Ammon's horn (tissue), 1 donor: ENCODE measurements around the gene MAN1A2.

Experiments
- DNase-seq: peaks from one replicate; pipeline ENCODE4 v3.0.0-alpha.2; 2016; ENCODE audit warnings: low spot score

Gene MAN1A2

GRCh38 chr1:117359561-117360289 is 7.5 kb upstream of the MAN1A2 start:
- no peak for DNase-seq

- DNase-seq = no peak
Measured at GRCh38 chr1:117362986-117363385, 4.3 kb upstream of the MAN1A2 start.

- no peak for DNase-seq
Measured at GRCh38 chr1:117363571-117364048, 3.6 kb upstream of the MAN1A2 start.

DNA sequence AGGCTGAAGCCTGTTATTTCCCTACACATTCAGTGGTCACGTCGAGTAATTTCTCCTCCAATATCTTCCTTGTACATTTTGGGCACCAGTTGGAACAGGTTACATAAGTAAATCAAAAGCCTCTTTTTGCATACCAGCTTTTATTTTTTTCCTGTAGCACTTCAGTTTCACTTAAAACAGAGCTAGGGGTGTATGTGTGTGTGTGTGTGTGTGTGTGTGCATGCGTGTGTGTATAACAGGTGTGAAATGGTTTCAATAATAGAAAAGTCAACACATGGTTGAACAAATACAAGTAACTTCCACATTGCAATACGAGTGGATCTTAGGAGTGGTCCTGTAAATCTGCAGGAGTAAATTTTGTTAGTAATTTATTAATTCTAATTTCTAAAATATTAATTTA is 3.0 kb upstream of the MAN1A2 start:
- no peak for DNase-seq

- no peak for DNase-seq
Measured at GRCh38 chr1:117365350-117366176, 1.7 kb upstream of the MAN1A2 start.

GRCh38 chr1:117366177-117367045 is 838 bp upstream of the MAN1A2 start:
- DNase-seq = peak; percentile 79

DNA sequence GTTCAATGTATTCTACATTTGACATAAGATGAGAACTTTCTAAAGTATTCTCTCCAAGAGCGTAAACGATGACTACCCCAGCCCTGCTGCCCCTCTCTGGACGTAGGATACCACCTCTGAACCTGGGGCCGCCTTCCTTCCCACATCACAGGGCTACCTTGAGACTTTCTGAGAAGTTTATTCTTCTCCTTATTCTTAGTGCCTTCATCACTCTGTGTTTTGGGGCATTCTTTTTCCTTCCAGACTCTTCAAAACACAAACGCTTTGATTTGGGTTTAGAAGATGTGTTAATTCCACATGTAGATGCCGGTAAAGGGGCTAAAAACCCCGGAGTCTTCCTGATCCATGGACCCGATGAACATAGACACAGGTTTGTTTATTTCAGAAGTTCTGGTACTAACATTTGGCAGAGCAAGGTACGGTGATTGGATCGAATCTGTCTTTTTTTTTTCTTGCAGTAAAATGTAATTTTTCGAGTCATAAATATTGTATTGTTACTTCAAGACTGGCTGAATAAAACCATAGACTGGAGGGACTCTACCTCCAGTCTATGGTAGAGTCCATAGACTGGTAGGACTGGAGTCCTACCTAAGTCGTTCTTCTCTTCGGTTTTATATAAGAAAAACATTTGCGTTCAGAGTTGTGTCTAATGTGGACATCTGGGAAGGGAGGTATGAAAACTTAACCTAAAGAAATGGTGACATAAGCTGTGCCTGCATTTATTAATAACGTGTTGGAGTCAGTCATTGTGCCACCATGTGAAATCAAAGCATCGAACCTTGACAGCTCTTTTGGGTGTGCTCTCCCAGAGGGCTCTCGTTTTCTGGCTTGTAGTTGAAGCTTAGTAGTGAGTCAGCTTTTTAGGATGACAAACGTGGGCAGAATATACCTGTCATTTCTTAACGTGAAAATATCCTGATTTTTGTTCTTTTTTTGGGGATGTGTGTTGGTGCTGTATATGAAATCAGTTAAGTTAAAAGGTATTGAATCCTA is 1.2 kb downstream of the MAN1A2 start:
- DNase-seq = peak; percentile 19

- no peak for DNase-seq
Measured at GRCh38 chr1:117370071-117370470, 2.8 kb downstream of the MAN1A2 start.

GRCh38 chr1:117370509-117370908 is 3.3 kb downstream of the MAN1A2 start:
- no peak for DNase-seq

DNA sequence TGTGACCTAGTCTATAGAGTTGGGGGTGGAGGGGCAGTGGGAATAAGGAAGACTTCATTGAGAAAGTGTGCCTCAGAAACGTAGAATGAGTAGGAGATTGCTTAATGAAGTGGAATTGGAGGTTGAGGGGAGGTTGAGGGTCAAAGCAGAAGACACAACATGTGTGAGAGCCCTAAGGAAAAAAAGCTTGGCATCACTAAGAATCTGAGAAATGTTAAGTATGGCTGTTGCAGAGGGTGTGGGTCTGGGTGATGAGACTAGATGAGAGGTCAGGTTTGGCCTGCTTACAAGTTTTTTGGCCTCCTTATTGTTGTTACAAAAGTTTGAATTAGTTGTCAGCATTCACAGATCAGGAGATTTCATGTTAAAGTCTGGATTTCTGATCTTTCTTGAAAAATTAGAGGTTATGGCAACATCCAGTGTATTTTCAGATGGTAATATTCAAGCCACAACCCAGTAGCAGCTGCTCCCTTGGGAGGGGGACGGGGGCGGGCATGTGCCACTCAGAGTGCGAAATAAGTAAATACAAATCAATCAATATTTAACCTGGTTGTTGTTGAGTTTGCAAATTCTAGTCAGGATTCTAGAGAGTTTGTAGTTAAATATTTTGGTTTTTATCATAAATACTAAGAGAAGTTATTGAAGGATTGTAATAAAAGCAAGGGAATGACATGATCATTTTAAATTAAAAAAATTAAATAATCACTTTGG is 4.3 kb downstream of the MAN1A2 start:
- no peak for DNase-seq

DNA sequence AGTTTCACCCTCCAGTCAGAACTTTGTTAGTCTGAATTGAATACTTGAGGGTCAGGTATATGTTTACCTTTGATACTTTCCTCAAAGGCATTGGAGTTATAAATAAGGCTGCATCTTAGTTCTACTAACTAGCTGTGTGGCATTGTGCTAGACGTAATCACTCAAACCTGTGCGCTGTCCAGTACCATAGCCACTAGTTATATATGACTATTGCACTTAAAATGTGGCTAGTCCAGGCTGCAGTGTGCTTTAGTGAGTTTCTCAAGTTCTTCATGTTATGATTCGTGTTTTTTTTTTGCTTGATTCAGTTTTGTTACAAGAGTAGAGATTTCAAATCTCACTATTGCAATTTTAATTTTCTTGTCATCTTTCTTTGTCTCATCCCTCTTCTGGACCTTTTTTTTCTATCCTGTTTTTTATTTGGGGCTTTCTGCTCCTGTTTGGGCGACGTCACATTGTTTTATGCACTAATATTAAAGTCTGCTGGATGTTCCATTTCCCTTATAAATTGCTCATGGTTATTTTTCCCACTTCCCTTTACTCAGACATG is 5.7 kb downstream of the MAN1A2 start:
- no peak for DNase-seq

DNA sequence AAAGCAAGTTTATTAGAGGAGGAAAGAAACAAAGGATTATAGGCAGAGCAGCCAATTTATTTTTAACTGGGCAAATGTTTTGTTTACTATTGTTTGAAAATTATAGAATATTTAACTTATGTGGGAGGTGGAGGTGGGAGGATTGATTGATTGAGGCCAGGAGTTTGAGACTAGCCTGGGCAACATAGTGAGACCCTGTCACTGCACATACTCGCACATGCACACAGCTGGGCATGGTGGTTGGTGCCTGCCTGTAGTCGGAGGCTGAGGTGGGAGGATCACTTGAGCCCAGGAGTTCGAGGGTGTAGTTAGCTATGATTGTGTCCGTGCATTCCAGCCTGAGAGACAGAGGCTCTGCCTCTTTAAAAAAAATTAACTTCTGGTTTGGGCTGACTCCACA is 6.7 kb downstream of the MAN1A2 start:
- no peak for DNase-seq

DNA sequence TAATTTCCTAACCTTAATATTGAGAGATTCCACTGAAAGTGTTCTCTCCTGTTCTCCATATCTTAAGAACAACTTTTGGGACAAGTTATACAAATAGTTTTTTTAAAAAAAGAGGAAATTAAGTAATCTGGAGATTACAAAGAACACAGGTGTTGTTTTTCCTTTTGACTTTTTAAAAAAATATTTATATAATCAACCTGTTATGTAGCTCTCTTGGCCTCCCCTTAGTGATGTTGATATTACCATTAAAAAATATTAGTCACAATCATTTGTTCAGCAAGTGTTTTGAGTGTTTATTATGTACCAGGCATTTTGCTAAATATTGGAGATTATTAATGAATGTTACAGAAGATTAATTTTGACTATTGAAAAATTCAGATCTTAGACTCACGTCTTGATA is 8.1 kb downstream of the MAN1A2 start:
- no peak for DNase-seq

- no peak for DNase-seq
Measured at GRCh38 chr1:117387060-117387633, 19.9 kb downstream of the MAN1A2 start.

- no peak for DNase-seq
Measured at GRCh38 chr1:117388328-117388727, 21.1 kb downstream of the MAN1A2 start.

- DNase-seq = no peak
Measured at GRCh38 chr1:117389284-117389683, 22.0 kb downstream of the MAN1A2 start.

GRCh38 chr1:117389779-117390178 is 22.5 kb downstream of the MAN1A2 start:
- DNase-seq = no peak

GRCh38 chr1:117392771-117393170 is 25.5 kb downstream of the MAN1A2 start:
- DNase-seq = no peak

- no peak for DNase-seq
Measured at GRCh38 chr1:117396074-117396473, 28.8 kb downstream of the MAN1A2 start.

DNA sequence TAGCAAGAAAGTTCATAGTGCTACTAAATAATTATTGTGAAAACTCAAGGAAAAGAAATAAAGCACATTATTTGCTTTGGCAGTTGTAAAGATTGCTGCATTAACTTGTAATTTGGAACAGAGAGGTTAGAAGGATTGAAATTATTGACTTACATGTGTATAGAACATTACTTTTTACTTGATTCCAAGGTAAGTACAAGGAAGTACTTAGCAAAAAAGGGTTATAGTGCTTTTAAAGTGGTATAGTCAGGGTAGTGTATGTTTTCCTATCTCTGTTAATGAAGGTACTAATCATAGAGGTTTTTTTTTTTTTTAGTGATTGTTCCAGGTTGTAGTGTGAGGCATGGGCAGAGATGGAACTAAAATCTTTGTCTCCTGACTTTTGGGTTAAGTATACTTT is 29.4 kb downstream of the MAN1A2 start:
- DNase-seq = no peak
